Measurements from ENCODE around the gene AGBL1. TPM values are rescaled to one million over a fixed set of nuclear protein-coding genes. Genes with fewer than 3 reads are reported as not detected.

The AGBL1 gene
- total RNA-seq, 1 experiment from 2014 or later, result not detected

DNA sequence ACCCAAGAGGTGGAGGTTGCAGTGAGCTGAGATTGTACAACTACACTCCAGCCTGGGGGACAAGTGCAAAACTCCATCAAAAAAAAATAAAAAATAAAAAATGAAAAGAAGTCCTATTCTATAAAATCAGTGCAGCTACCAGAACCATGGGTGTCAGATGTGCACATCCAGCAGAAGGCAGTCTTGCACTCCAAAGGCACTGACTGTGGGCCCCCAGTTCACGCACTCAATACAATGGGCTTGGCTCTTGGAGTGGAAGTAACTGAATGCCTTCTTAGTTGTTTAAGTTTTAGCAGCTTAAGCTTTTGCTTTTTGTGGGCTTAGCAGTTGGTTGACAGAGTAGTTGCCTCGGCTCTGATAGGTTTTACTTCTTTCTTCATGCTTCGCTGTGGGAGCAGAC lies 141.4 kb downstream of the AGBL1 start:
- BruUV-seq (replicated peaks), result no TSS peak
- no peaks in the 10 kb centered on the region for H3K9me3 ChIP-seq
- TF ChIP-seq, protein P1, sequence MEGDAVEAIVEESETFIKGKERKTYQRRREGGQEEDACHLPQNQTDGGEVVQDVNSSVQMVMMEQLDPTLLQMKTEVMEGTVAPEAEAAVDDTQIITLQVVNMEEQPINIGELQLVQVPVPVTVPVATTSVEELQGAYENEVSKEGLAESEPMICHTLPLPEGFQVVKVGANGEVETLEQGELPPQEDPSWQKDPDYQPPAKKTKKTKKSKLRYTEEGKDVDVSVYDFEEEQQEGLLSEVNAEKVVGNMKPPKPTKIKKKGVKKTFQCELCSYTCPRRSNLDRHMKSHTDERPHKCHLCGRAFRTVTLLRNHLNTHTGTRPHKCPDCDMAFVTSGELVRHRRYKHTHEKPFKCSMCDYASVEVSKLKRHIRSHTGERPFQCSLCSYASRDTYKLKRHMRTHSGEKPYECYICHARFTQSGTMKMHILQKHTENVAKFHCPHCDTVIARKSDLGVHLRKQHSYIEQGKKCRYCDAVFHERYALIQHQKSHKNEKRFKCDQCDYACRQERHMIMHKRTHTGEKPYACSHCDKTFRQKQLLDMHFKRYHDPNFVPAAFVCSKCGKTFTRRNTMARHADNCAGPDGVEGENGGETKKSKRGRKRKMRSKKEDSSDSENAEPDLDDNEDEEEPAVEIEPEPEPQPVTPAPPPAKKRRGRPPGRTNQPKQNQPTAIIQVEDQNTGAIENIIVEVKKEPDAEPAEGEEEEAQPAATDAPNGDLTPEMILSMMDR (IDR thresholded peaks at IDR 0.05; ENCODE audit: insufficient read depth in 1 of 2, low read depth in 1 of 2, low read length in 1 of 2, severe bottlenecking in 1 of 2, unreplicated experiment in 1 of 2), result no peak
- Mint-ChIP-seq H3K4me1 (ENCODE audit: low read depth, unreplicated experiment) (no peaks in the 10 kb centered on the region), H3K27ac (ENCODE audit: unreplicated experiment) (no peak overlapping the region), H3K36me3 (ENCODE audit: insufficient read depth, unreplicated experiment) (no peaks in the 10 kb centered on the region), H3K4me3 (ENCODE audit: unreplicated experiment) (no peak overlapping the region), H3K27me3 (ENCODE audit: insufficient read depth, unreplicated experiment) (peaks cover 6% of the 10 kb centered on the region), H3K9me3 (ENCODE audit: unreplicated experiment) (peaks cover 17% of the 10 kb centered on the region)
- ChIA-PET CTCF (no interaction called here), POLR2A (no interaction called here)
- no peak overlapping the region for H3K4me3 ChIP-seq (ENCODE audit: low read depth, low read length)
- no peaks in the 10 kb centered on the region for H3K36me3 ChIP-seq (ENCODE audit: control insufficient read depth, insufficient read depth, low read length)
- no peaks in the 10 kb centered on the region for H3K4me1 ChIP-seq
- intact Hi-C loops (cut with micrococcal nuclease; ENCODE audit: unreplicated experiment), result no loop called here
- H3K27me3 ChIP-seq (replicated peaks; ENCODE audit: control insufficient read depth, insufficient read depth, low read length), result no peaks in the 10 kb centered on the region
- no peak for DNase-seq

- Mint-ChIP-seq H3K4me1 (ENCODE audit: low read depth, unreplicated experiment) (no peaks in the 10 kb centered on the region), H3K27ac (ENCODE audit: unreplicated experiment) (no peak overlapping the region), H3K9me3 (ENCODE audit: unreplicated experiment) (no peaks in the 10 kb centered on the region), H3K27me3 (ENCODE audit: insufficient read depth, unreplicated experiment) (peaks cover 10% of the 10 kb centered on the region), H3K36me3 (ENCODE audit: insufficient read depth, unreplicated experiment) (no peaks in the 10 kb centered on the region), H3K4me3 (ENCODE audit: unreplicated experiment) (no peak overlapping the region)
- DNase-seq, result no peak
- ChIA-PET POLR2A (no interaction called here), CTCF (no interaction called here)
- Histone ChIP-seq H3K4me3 (ENCODE audit: low read depth, low read length) (no peak overlapping the region), H3K27me3 (replicated peaks; ENCODE audit: control insufficient read depth, insufficient read depth, low read length) (no peaks in the 10 kb centered on the region), H3K36me3 (ENCODE audit: control insufficient read depth, insufficient read depth, low read length) (no peaks in the 10 kb centered on the region), H3K4me1 (no peaks in the 10 kb centered on the region), H3K9me3 (no peaks in the 10 kb centered on the region)
- BruUV-seq (replicated peaks), result no TSS peak
- TF ChIP-seq, protein P1 (IDR thresholded peaks at IDR 0.05; ENCODE audit: insufficient read depth in 1 of 2, low read depth in 1 of 2, low read length in 1 of 2, severe bottlenecking in 1 of 2, unreplicated experiment in 1 of 2), result no peak
- intact Hi-C loops (cut with micrococcal nuclease; ENCODE audit: unreplicated experiment), result no loop called here
Measured at GRCh38 chr15:86229306-86229705, 149.6 kb downstream of the AGBL1 start.

- H3K4me3 ChIP-seq (ENCODE audit: low read depth, low read length), result no peak overlapping the region
- TF ChIP-seq, protein P1 (IDR thresholded peaks at IDR 0.05; ENCODE audit: insufficient read depth in 1 of 2, low read depth in 1 of 2, low read length in 1 of 2, severe bottlenecking in 1 of 2, unreplicated experiment in 1 of 2), result no peak
- no peaks in the 10 kb centered on the region for H3K4me1 Mint-ChIP-seq (ENCODE audit: low read depth, unreplicated experiment)
- no peak overlapping the region for H3K4me3 Mint-ChIP-seq (ENCODE audit: unreplicated experiment)
- no peak for DNase-seq
- H3K4me1 ChIP-seq, result no peaks in the 10 kb centered on the region
- BruUV-seq (replicated peaks), result no TSS peak
- H3K9me3 Mint-ChIP-seq (ENCODE audit: unreplicated experiment), result no peaks in the 10 kb centered on the region
- no peaks in the 10 kb centered on the region for H3K36me3 ChIP-seq (ENCODE audit: control insufficient read depth, insufficient read depth, low read length)
- ChIA-PET POLR2A (no interaction called here), CTCF (no interaction called here)
- intact Hi-C loops (cut with micrococcal nuclease; ENCODE audit: unreplicated experiment), result loop anchor here (10.0 kb wide), 1 partner anchor 365 kb away; no protein-coding TSS in a partner anchor
- no peaks in the 10 kb centered on the region for H3K27me3 ChIP-seq (replicated peaks; ENCODE audit: control insufficient read depth, insufficient read depth, low read length)
- no peaks in the 10 kb centered on the region for H3K36me3 Mint-ChIP-seq (ENCODE audit: insufficient read depth, unreplicated experiment)
- no peak overlapping the region for H3K27ac Mint-ChIP-seq (ENCODE audit: unreplicated experiment)
- no peaks in the 10 kb centered on the region for H3K9me3 ChIP-seq
- peaks cover 14% of the 10 kb centered on the region for H3K27me3 Mint-ChIP-seq (ENCODE audit: insufficient read depth, unreplicated experiment)
Measured at GRCh38 chr15:86229936-86230335, 150.3 kb downstream of the AGBL1 start.
